OCI-LY7 (cell line): ENCODE results near the gene APOBEC3C.

Experiments used
- EZH2phosphoT487 ChIP-seq: fragments of 200-600 bp; sonication (generic); IDR thresholded peaks from 2 replicates; pipeline ENCODE4 v1.6.1; 2018; ENCODE audit warnings: low read depth, borderline replicate concordance, mild to moderate bottlenecking, mixed run types, antibody characterized with exemption, low read length, moderate library complexity, mixed read lengths
- TF ChIP-seq, protein P1 (sequence below): fragments of 200-600 bp; sonication (generic); conservative IDR thresholded peaks from 2 replicates; pipeline ENCODE4 v1.5.1; 2014; ENCODE audit warnings: mild to moderate bottlenecking, antibody characterized with exemption, low read length, moderate library complexity, mixed read lengths

- TF ChIP-seq, protein P1, sequence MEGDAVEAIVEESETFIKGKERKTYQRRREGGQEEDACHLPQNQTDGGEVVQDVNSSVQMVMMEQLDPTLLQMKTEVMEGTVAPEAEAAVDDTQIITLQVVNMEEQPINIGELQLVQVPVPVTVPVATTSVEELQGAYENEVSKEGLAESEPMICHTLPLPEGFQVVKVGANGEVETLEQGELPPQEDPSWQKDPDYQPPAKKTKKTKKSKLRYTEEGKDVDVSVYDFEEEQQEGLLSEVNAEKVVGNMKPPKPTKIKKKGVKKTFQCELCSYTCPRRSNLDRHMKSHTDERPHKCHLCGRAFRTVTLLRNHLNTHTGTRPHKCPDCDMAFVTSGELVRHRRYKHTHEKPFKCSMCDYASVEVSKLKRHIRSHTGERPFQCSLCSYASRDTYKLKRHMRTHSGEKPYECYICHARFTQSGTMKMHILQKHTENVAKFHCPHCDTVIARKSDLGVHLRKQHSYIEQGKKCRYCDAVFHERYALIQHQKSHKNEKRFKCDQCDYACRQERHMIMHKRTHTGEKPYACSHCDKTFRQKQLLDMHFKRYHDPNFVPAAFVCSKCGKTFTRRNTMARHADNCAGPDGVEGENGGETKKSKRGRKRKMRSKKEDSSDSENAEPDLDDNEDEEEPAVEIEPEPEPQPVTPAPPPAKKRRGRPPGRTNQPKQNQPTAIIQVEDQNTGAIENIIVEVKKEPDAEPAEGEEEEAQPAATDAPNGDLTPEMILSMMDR: no peak
- TF ChIP-seq EZH2phosphoT487: no peak
These were observed 26.7 kb upstream of the APOBEC3C start for GRCh38 chr22:38987171-38987895.
